Measurements from ENCODE around the gene MTHFSD. TPM values are rescaled to one million over a fixed set of nuclear protein-coding genes. Genes with fewer than 3 reads are reported as not detected.

Gene MTHFSD
- total RNA-seq, 1 donor from 2014 or later, result 13.0 TPM

DNA sequence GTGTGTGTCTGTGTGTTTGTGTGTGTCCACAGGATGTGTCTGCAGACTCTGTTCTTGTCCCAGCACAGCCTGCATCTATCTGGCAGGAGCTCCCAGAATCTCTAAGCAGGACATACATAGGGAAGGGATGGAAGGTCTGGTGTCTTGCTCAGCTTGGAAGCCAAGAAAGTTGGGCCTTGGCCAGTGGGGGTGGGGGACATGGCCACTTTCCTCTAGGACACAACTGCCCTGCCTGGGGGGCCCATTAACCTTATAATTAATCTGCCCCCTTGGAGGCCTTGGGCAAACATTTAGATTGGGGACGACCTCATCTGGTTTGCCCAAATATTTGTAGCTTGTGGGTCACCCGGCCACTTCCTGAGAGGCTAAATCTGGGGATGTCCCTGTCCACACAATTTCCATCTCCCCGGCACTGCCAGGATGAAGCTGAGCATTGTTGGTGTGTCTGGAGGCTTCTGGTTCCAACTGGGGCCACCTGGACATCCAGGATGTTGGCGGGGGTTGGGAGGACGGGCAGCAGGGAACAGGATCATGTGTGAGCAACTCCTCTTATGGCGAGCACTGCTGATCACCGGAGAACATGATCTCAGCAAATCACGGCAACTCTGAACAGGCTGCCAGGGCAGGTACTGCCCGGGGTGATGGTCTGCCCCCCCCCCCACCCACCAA is 61.9 kb downstream of the MTHFSD start:
- no peak for DNase-seq (ENCODE audit: low read depth)

DNA sequence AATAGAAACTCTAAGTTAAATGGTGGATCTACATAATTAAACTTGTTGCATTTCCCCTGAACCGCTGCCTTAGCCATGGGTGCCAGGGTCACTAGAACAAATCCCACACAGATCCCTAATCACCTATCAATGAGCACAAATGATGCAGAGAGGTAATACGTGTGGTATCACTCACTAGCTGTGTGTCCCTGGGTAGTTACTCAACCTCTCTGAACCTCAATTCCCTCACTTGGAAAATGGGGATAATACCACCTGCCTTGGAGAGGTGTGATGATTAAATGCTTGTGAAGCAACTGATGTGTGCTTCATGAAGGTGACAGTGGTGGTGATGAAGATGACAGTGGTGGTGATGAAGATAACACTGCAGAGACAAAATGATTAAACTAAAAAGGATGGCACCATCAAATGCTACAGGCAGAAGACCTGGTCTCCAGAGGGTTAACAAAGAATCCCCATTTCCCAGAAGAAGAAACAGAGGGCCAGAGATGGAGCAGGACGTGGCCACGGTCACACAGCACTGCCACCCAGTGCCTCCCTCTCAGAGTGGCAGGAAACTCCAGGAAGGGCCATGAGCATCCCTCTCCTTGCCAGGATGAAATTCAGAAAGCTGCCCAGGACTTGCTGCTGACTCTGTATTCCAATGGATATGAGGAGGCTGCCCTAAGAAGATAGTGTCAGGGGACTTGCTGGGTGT is 62.6 kb downstream of the MTHFSD start:
- DNase-seq (ENCODE audit: low read depth), result no peak

- DNase-seq (ENCODE audit: low read depth), result no peak
Observed at GRCh38 chr16:86491640-86492023, 63.4 kb downstream of the MTHFSD start.

- no peak for DNase-seq (ENCODE audit: low read depth)
Observed at GRCh38 chr16:86490859-86491639, 64.0 kb downstream of the MTHFSD start.

- DNase-seq (ENCODE audit: low read depth), result no peak
Observed at GRCh38 chr16:86485746-86486145, 69.3 kb downstream of the MTHFSD start.

GRCh38 chr16:86484240-86484639 is 70.8 kb downstream of the MTHFSD start:
- no peak for DNase-seq (ENCODE audit: low read depth)

DNA sequence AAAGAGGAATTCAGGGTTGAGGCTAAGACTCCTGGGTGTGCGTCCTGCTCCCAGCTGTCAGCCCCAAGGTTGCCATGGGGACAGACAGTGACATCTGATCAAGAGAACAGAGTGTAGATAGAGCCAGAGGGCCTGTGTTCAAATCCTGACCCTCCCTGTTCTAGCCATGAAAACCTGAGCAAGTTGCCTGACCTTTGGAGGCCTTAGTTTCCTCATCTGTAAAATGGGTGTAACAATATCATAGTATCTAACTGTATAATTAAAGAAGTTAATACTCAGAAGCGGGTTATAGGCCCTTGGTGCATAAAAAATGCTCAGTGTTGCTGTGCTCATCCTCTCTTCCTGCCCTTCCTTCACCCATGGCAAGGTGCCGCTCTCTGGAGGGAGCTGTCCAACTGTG is 73.4 kb downstream of the MTHFSD start:
- no peak for DNase-seq (ENCODE audit: low read depth)

GRCh38 chr16:86480444-86480843 is 74.6 kb downstream of the MTHFSD start:
- no peak for DNase-seq (ENCODE audit: low read depth)

Other genes starting within 250 kb of the MTHFSD start
- not detected in 2 replicates for gene FOXF1, start 44.7 kb downstream of the MTHFSD start, total RNA-seq
- 0.45 and 1.0 TPM in 2 replicates for gene FOXC2, start 11.6 kb upstream of the MTHFSD start, total RNA-seq
- 0.67 and 1.5 TPM in 2 replicates for gene FOXL1, start 23.3 kb upstream of the MTHFSD start, total RNA-seq

All from myocyte (in vitro differentiated cells).